Activated CD4-positive, alpha-beta T cell treated with anti-CD3 and anti-CD28 coated beads for 4 hours (primary cell): ENCODE results near the gene FBXW4.
"Not testable (repeated sequence)": the region's sequence is repeated elsewhere in the genome, so short reads cannot be mapped to it uniquely, and the experiment has no call there.

Source experiments
- DNase-seq, 2 donors: peaks; one replicate each; pipeline ENCODE4 v3.0.0-alpha.2; 2020

Gene FBXW4

DNA sequence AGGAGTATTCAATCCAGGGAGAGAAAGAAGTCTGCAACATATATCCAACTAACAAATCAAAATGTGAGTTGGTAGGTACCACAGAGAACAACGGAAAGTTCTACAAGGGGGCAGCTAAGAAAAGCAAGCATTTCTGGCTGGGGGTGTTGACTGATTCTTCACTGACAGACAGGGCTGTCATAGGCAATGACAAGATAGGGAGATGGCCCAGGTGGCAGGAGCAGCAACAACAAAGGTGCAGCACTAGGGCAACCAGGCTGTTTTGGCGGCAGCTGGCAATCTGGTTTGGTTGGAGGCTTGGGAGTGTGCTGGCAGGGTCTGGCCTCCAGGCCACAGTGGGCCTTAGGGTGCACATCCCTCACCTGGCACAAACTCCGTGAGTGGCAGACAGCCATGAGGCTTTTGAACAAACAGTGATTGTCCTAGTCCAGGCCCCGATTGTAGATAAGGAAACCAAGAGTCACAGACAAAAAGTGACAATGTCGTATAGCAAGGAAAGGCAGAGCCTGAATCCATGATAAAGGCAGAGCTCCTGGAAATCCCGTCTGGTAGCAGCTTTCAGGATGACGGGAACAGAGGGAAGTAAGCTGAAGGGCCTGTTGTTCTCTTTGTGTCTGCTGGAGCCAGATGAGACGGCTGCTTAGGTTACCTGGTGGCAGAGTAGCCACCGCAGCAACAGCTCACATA lies 78.4 kb downstream of the FBXW4 start:
- no peak for DNase-seq

GRCh38 chr10:101615525-101616116 lies 79.3 kb downstream of the FBXW4 start:
- no peak for DNase-seq

GRCh38 chr10:101614663-101615524 lies 80.1 kb downstream of the FBXW4 start:
- no peak for DNase-seq

GRCh38 chr10:101613646-101614045 lies 81.3 kb downstream of the FBXW4 start:
- no peak for DNase-seq

DNA sequence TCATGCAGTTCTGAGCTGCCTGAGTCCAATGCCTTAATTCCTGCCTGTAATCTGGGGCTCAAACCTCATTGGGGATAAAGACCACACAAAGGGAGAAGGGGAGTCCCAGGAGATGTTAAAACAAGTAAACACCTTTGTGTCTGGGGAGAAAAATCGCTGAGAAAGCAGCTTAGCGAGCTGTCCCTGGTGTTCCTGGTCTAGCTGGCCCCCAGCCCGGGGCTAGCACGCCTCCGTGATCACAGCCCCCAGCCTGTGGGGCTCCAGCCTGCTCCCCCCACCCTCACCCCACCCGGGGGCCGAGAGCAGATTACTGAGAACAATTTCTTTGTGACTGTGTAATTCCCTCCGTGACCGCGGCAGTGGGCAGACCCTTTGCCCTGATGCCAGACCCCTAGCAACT lies 82.1 kb downstream of the FBXW4 start:
- DNase-seq, result no peak

DNA sequence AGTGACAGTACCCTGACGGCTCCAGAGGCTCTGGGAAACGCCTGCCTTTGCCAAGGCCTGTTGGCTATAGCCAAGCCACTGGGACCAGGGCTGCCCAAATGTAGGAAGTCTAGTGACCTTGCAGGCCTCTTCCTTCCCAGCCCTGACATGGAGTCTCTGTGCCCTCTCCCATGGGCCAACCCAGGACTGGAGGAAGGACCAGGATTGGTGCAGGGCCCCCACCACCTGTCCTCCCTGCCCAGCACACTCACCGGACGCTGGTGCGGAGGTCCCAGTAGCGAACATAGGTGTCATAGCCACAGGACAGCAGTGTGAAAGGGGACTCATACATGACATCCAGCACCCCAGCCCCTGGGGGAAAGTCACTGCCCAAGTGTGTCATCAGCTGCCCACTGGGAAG lies 82.9 kb downstream of the FBXW4 start:
- DNase-seq, result no peak

DNA sequence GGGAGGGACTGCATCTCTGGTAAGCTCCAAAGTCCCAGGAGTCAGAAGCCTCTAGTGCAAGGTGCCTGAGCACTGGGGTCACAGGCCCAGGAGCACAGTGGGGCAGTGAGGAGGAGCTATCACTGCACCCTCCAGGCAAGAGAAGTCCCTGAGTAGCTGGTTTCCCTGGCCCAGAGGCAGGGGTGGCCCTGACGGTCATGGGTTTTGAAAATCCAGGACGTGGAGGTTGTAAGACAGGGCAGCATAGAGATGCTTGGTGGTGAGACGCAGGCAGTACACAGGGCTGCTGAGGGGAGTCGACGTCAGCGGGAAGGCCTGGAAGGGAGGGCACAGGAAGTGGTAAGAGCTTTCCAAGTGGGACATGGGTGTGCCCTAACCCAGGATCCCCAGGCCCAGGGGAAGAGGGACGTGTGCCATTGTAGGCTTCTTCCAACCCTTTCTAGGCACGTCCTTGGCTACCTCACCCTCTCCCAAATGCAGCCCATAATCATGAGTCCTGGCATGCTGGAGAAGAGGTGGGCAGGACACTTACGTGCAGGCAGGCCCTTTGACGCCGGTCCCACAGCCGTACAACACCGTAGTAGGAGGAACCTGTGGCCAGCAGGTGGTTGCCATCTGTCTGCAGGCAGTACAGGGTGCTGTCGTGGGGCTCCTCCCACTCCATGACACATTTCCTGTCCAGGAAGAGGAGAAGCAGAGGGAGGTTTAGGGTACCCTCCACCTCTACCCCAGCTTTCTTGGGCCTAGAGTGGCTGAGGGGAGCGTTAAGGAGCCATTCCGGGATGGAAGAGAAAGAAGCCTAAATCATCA lies 83.7 kb downstream of the FBXW4 start:
- DNase-seq, result no peak

- no peak for DNase-seq
These were observed 85.5 kb downstream of the FBXW4 start for GRCh38 chr10:101609481-101609880.

- no peak for DNase-seq
These were observed 87.8 kb downstream of the FBXW4 start for GRCh38 chr10:101607124-101607523.

GRCh38 chr10:101602761-101603398 lies 92.1 kb downstream of the FBXW4 start:
- peak; percentile 27 to 45 for DNase-seq

DNA sequence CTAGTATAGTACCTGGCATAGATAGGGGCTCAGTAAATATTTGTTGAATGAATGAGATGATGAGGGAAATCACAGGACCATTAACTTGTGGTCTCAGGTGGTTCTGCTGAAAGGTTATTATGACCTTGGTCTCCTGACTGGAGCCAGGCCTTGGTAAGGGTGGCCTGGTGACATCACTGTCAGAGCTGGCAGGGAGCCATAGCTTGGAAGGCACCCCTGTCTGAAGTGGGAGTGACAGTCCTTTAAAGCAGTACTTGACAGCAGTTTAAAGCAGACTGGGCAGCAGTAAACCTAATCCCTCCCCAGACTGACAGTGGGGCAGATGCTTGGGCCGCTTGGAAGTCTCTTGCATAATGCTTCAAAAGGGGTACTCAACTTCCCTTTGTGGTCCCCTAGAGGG lies 93.4 kb downstream of the FBXW4 start:
- no peak for DNase-seq

GRCh38 chr10:101597091-101597900 lies 97.7 kb downstream of the FBXW4 start:
- no peak for DNase-seq

DNA sequence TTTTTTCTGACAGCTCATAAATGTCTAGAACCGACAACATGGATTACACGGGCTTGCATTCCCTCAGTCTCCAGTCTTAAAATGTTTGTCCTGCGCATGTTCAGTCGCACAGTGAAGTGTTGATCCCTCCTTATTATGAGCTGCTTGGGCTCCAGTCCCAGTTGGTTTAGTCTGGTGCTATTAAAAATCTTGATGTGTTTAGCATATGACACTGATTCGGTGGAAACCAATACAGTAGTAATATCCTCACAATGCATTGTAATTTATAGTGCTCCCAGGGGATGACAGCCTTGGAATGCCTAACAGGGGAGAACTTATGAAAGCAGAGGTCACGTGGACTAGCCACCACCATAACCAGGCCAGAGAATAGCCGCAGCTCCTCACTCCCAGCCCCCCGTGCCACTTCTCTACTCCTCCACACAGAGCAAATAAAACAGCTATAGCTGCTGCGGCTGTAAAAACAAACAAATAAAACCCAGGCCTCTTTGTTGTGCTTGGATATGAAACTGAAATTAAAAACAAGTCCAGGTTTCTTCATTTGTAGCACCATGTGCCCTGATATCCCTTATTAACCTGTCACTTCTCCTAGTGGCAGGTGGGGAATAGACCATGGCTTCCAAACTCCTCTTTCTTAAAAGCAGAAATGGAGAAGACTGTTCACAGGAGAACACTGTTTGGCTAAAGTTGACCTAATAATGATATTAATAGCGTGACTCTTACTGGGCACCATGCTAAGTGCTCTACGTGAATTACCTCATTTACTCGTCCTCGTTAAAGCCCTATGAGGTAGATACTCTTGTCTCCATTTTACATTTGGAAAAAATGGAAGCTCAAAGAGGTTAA lies 99.2 kb downstream of the FBXW4 start:
- no peak for DNase-seq

- DNase-seq, result not testable (repeated sequence)
These were observed 101.6 kb downstream of the FBXW4 start for GRCh38 chr10:101593331-101593730.

DNA sequence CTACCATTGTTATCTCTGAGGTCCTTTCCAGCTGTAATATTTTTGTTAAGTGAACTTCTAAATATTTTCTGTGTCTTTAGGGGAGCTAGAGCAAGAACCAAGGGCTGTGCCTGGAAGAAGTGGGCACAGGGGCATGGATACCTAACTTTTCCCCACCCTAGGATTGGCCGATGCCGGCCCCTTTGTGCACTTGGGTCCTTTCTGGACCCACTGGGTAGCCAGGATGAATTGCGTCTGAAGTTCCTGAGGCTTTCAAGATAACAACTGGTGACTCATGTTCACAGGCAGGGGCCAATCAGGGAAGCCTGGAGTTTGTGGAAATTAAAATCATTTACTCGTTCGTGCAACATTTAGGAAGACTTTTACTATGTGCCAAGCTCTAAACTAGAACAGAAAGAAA lies 106.1 kb downstream of the FBXW4 start:
- DNase-seq, result no peak

DNA sequence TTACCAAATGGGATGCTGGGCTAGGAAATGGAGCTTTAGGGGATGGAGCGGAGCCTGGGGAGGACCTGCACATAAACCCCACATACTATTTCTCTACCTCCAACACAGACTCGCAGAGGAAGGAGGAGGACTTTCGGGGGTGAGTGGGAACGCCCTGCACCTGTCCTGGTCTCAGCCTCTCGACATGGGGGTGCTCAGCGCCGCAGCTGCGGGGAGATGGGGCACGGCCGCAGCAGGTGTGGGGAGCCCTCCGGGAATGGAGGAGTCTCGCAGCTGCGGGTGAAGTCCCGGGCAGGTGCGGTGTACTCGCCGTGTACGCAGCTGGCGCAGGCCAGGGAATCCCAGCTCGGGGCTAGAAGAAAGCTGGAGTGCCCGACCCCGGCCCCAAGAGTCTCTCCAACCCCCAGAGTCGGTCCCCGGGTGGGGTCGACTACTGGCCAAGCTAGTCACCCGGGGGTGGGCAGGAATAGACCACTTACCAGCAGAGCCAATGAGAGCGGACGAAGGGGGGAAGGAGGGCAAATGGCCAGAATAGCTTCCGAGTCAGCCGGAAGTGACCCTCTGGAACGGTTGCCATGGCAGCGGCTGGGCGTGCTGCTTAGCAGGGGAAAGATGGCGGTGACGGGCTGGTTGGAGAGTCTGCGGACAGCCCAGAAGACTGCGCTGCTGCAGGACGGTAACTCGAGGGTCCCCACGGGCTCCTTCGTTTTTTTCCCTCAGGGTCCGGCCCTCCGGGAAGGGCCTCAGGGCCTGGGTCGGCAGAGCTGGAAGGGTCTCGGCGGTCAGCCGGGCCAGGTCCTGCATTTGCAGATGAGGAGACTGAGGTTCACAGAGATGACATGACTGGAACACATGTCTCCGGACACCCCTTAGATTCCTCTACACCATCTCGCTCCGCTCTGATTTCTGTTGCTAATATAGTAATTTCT lies 107.0 kb downstream of the FBXW4 start, which contains the start of the genes DPCD and POLL:
Gene DPCD (plus strand): TSS at position 597 of the 929 bp plus-strand sequence. CDS start 16 bp downstream, at position 613.
Gene POLL (minus strand): TSS at position 533 of the 929 bp plus-strand sequence. CDS start 897 bp downstream, outside the sequence.
- peak; percentile 90 for DNase-seq

GRCh38 chr10:101585841-101586240 lies 109.1 kb downstream of the FBXW4 start:
- DNase-seq, result no peak

DNA sequence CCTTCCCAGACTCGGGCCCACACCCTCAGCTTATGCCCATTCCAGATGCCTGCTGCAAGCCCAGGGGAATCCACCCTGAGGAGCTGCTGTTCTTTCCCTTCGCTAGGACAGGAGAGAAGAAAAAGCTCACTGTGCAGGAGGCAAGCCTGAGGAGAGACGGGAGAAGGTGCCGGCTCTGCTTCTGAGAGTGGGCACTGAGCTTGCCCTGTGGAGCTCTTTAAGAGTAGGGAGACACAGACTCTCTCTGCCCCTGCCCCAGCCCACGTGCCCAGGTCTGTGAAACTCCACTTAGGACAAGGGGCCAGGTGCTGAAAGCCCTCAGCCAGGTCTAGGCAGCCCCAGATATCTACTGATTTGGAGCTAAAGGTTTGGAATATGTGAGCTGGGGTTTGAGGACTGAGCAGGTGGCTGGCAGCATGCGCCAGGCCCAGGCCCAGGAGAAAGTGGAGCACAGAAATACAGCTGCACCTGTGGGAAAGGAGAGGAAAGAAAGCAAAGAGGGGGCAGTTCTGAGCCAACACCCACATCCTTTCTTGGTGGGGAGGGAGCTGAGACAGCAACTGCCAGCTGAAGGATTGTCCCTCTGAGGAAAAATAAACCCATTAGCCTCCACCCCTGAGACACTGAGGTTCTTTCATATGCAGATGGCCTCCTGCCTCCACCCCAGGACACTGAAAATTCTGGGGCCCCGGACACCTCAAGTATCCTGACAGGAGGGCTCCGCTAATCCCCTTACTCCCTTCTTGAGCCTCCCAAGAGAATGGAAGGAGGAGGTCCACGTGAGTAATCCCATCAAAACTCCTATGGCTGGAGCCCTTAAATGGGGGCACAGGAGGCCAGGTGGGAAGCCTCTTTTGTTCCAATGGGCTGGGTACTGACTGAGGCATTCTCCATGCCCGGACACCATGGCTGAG lies 114.2 kb downstream of the FBXW4 start:
- no peak for DNase-seq
